H4 (cell line): ENCODE data around the gene PHF14. TPM values are rescaled to one million over a fixed set of nuclear protein-coding genes. Genes with fewer than 3 reads are reported as not detected.
"Not testable (repeated sequence)": the region's sequence is repeated elsewhere in the genome, so short reads cannot be mapped to it uniquely, and the experiment has no call there.

ENCODE experiments used
- DNase-seq: peaks from one replicate; pipeline ENCODE4 v3.0.0-alpha.2; 2015; ENCODE audit warnings: low spot score
- total RNA-seq: library from RNA; depleted of rRNA; stranded (reverse); fragments of >200 nt; shearing (Covaris generic); gene quantifications from 2 replicates; pipeline ENCODE4 v1.2.3, GENCODE V29; 2014; rRNA removed

Gene PHF14, protein sequence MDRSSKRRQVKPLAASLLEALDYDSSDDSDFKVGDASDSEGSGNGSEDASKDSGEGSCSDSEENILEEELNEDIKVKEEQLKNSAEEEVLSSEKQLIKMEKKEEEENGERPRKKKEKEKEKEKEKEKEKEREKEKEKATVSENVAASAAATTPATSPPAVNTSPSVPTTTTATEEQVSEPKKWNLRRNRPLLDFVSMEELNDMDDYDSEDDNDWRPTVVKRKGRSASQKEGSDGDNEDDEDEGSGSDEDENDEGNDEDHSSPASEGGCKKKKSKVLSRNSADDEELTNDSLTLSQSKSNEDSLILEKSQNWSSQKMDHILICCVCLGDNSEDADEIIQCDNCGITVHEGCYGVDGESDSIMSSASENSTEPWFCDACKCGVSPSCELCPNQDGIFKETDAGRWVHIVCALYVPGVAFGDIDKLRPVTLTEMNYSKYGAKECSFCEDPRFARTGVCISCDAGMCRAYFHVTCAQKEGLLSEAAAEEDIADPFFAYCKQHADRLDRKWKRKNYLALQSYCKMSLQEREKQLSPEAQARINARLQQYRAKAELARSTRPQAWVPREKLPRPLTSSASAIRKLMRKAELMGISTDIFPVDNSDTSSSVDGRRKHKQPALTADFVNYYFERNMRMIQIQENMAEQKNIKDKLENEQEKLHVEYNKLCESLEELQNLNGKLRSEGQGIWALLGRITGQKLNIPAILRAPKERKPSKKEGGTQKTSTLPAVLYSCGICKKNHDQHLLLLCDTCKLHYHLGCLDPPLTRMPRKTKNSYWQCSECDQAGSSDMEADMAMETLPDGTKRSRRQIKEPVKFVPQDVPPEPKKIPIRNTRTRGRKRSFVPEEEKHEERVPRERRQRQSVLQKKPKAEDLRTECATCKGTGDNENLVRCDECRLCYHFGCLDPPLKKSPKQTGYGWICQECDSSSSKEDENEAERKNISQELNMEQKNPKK
- total RNA-seq, result 53.1 and 71.6 TPM in 2 replicates

DNA sequence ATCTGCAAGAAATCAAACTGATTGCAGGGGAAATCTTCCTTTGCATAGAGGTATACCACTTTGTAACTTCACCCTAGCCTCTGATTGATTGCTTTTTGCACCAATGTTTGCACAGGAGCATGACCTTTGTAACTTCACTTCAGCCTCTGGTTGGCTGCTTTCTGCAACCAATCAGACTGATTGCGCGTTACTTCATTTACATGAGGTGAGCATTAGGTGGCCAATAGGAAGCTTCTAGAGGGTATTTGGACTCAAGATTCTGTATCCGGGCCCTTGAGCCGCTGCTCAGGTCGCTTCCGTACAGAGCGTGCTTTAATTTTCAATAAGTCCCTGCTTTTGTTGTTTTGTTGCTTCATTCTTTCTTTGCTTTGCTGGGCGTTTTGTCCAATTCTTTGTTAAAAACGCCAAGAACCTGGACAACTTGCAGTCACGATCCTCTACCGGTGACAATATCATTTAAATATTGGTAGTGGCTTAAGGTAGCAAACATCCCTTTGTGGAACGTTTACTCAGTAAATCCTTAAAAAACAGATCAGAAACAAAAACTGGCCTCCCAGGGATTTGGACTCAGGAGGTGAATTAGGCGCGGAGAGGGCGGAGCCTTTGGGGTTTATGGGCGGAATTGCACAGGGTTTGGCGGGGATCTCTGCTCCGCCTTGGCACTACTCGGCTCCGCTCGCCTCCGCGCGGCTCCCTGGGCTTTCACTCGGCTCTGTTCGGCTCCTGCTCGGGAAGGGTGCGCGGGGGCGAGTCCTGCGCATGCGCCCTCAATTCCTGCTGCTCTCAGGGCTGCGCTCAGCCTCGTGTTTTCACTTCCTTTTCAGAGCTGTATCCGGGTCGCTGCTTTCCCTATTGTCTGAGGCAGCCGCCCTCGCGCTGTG is at the start of gene PHF14:
Gene PHF14 (plus strand): TSS at position 812 of the 881 bp plus-strand sequence. CDS start 452 bp downstream, outside the sequence.
- DNase-seq, result peak; percentile 100

DNA sequence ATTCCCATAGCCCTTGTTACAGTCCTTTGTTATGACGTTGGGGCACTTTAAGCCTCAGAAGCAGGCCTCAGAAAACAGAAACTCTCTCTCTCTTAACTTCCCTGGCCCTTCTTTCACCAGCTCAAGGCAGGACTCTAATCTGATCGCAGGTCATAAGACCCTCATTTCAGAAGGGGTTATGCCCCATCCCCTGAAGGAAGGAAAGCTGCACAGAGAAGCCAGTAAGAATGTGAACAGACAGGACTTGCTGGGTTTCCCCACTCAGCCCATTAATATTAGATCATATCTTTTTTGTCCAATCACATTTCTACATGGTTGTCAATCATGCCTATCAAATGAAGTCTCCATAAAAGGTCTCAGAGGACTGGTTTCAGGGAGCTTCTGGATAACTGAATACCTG is 49.3 kb upstream of the PHF14 start:
- no peak for DNase-seq

DNA sequence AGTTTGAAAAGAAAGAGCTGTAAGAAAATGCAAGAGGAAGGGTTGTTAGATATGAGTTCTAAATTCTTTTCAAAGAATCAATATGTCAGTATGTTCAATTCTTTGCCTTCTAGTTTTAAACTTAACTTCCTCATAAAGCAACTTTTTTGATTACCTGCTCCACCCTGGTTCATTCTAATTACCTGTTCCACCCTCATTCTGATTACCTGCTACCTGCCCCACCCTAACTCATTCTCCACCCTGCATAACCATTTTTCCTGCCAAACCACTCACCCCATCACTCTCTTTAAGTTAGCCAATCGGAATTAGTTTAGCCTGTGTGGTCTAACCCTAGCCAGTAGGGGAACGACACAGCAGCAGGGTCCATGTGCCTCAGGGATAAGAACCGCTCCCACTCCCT is 45.5 kb upstream of the PHF14 start:
- DNase-seq, result not testable (repeated sequence)

DNA sequence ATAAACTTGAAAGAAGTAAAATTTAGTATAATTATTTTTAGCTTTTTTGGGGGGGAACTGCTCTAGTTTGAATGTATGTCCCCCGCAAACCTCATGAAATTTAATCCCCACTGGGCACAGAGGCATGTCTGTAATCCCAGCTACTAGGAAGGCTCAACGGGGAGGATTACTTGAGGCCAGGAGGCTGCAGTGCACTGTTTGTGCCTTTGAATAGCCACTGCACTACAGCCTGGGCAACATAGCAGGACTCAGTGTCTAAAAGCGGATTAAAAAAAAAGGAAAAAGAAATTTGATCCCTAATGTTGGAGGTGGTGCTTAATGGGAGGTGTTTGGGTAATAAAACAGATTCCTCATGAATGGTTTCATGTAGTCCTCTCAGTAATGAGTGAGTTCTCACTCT is 43.1 kb upstream of the PHF14 start:
- DNase-seq, result no peak

DNA sequence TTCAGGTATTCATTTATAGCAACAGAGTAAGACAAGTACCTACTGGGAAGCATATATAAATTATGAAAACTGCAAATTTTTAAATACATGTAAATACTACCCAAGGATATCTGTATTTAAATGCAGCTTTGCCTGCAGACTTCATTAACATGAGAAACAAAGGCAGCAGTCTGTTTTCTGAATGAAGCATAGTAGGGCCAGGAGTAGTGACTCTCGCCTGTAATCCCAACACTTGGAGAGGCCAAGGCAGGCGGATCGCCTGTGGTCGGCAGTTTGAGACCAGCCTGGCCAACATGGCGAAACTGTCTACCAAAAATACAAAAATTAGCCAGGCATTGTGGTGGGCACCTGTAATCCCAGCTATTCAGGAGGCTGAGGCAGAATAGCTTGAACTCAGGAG is 42.5 kb upstream of the PHF14 start:
- DNase-seq, result no peak

DNA sequence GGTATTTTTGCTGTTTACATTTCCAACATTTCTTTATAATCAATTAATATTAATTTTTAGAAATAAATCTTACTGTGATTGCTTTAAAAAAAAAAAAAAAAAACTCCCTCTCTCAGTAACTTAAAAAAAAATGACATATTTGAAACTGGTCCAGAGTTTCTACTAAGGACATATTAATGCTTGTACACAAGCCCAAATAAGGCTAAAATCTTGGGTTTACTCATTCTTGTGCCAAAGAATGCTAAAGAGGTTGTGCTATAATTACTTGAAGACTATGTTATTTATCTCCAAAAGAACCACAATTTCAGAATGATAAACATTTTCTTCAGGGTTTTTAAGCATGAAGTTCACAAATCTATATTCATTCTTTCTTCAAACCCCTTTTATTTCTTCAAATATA is 39.4 kb upstream of the PHF14 start:
- DNase-seq, result peak; percentile 53

DNA sequence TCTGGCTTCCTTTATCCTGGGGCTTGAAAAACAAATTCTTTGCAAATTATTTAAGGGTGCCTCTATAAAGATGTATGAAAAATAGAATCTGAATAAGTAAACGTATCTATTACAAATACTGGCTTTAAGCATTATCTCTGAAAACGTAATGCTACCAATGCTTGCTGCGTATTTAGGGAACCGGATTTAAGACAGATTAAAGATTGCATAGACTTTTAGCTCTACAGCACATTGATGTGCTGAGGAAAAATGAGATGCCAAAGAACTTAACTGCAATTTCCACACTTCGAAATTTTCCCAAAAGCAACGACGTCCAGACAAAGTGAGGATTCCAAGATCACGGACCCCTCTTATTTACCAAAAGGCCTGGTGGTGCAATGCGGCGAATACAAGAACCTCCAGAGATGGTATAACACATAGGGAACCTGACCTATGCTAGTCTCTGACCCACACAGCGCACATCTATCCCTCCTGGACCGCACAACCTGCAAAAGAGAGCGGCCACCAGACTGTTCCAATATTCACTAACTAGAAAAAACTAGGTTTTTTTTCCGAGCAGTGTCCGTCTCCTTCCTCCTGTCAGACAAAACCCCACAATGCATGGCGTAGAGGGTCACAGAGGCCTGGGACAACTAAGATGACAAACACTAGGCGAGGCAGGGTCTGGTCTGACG is 34.3 kb upstream of the PHF14 start:
- DNase-seq, result no peak

DNA sequence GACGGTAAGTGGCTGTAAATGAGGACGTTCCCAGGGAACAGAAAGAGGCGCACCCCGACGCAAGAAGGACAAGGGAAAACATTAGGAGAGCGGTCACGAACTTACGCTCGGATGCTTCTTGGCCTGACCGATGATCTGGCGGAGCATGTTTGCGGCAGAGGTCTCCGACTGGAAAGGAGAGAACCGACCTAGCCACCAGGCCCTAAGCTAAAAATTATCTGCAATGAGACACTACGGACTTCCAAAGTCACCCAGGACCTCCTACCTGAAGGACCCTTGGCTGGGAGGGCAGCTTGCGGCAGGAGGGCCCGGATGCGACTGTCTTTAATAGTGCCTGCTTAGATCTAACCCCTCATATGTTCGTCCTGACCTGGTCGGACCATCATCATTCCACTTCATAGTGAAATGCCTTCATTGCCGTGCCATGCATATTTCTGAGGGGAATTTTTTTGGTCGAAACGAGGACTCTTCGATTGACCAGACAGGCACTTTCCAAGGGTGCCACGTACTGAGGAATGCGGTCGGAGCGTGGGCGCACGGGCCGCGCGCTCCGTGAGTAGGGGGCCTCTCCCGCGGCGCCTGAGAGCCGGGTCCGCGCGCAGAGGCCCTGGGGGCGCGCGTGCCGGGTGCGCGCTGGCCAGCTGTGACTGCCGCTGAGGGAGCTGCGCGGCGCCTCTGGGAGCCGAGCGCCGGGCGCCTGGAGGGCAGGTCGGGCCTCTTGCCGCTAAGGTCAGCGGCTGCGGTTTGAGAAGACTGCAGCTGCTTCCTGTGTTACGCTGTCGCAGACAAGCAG is 33.6 kb upstream of the PHF14 start:
- DNase-seq, result peak; percentile 99

DNA sequence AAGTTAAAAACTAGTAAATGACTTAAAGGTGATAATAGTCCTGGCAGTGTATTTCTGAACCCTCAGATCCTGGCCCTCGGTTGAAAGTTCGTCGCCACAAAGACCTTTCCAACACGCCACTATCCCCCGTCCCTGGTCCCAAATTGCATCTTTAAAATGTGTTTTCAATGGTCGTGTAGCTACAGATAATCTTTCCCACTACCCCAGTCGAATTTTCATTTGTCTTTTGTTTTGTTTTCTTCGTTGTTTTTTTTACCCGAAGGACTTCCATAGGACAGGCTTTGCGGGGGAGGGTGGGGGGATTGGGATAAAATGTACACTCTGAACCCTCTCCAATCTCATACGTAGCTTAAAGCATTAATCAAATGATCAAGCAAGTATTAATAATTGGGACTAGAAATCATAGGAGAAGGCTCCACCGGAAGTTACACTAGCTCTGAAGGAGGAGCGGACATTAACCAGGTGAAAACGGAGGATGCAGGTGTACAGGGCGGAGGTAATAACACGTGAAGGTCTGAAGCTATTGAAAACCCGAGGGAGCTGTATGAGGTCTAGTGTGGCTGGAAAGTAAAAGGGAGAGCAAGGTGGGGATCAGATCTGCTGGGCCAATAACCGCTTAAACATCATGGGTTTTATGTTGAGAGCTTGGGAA is 32.8 kb upstream of the PHF14 start:
- no peak for DNase-seq

DNA sequence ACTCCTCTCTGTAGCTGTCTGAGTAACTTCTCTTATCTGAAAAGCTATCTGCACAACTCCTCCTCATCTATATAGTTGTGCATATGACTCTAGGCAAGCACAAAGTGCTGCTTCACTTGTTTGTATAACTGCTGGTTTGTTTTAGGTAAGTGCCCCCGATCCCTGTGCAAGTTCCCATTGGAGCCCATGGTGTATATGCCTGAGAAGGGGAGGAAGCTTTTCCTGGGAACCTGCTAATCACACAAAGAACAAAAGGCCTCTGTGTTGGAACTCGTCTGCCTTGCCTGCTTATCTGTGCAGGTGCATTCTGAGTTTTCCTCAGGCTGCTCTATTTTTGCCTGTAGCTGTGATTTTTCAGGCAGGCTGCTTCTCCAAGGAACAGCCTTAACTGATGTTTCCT is 23.2 kb upstream of the PHF14 start:
- no peak for DNase-seq

DNA sequence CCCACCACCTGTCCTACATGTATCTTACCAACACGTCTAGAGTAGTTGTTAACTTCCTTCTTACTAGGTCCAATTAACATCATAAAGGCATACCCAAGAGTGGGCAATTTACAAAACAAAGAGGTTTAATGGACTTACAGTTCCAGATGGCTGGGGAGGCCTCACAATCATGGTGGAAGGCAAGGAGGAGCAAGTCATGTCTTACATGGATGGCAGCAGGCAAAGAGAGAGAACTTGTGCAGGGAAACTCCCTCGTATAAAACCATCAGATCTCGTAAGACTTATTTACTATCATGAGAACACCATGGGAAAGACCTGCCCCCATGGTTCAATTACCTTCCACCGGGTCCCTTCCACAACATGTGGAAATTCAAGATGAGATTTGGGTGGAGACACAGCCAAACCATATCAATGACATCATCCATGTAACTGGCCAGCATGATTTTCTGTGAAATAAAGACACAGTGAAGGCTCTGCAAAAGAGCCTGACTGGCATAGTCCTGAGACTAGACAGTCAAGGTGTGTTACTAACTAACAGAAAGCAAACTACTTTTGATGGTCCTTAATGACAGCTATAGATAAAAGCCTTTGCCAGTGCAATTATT is 22.6 kb upstream of the PHF14 start:
- not testable (repeated sequence) for DNase-seq

DNA sequence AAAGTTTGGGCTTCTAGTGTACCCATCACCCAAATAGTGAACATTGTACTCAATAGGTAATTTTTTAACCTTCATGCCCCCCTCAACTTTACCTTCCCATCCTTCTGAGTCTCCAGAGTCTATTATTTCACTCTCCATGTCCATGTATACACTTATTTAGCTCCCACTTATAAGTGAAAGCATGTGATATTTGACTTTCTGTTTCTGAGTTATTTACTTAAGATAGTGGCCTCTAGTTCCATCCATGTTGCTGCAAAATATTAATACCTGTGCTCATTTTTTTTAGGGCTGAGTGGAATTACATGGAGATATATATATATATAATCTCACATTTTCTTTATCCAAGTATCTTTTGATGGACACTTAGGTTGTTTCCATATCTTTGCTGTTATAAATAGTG is 21.1 kb upstream of the PHF14 start:
- DNase-seq, result no peak

DNA sequence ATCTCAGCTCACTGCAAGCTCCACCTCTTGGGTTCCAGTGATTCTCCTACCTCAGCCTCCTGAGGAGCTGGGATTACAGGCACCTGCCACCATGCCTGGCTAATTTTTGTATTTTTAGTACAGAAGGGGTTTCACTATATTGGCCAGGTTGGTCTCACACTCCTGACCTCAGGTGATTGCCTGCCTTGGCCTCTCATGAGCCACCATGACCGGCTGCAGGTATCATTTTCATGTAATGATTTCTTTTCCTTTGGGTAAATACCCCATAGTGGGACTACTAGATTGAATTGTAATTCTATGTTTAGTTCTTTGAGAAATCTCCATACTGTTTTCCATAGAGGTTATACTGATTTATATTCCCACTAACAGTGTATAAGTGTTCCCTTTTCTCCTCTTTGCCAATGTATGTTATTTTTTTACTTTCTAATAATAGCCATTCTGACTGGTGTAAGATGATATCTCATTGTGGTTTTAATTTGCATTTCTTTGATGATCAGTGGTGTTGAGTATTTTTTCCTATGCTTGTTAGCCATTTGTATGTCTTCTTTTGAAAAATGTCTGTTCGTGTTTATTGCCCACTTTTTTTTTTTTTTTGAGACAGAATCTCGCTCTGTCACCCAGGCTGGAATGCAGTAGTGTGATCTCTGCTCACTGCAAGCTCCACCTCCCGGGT is 20.5 kb upstream of the PHF14 start:
- not testable (repeated sequence) for DNase-seq

DNA sequence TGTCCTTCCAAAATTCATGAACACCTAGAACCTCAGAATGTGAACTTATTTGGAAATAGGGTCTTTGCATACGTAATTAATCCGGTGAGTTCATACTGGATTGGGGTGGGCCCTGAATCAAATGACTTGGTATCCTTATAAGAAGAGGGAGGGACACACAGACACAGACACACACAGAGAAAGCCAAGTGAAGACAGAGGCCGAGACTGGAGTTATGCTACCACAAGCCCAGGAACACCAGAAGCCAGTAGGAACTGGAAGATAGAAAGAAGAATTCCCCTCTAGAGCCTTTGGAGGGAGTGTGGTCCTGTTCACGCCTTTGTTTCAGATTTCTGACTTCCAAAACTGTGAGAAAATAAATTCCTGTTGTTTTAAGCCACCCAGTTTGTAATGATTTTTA is 17.1 kb upstream of the PHF14 start:
- DNase-seq, result no peak

DNA sequence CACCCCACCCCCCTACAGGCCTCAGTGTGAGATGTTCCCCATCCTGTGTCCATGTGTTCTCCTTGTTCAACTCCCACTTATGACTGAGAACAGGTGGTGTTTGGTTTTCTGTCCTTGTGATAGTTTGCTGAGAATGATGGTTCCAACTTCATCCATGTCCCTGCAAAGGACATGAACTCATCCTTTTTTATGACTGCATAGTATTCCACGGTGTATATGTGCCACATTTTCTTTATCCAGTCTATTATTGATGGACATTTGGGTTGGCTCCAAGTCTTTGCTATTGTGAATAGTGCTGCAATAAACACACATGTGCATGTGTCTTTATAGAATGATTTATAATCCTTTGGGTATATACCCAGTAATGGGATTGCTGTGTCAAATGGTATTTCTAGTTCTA is 13.4 kb upstream of the PHF14 start:
- not testable (repeated sequence) for DNase-seq

DNA sequence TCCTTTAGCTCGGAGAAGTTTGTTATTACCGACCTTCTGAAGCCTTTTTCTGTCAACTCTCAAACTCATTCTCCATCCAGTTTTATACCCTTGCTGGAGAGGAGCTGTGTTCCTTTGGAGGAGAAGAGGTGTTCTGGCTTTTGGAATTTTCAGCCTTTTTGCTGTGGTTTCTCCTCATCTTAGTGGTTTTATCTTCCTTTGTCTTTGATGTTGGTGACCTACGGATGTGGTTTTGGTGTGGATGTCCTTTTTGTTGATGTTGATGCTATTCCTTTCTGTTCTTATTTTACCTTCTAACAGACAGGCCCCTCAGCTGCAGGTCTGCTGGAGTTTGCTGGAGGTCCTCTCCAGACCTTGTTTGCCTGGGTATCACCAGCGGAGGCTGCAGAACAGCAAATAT is 8.7 kb upstream of the PHF14 start:
- DNase-seq, result not testable (repeated sequence)

DNA sequence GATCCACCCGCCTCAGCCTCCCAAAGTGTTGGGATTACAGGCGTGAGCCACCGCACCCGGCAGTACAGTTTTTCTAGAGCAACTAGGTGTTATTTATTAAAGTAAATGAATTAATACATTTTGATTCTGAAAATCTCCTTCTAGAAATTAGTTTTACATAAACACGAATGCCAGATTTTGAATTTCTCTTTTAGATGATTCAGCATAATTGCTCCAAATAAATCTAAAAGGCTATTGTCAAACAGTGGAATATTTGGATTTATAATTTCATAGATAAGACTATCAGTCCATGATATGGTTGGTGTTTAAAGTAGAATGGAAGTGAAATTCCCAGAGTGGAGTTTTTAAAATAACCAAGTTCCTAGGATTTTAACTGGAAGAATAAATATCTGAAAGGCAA is 1.5 kb upstream of the PHF14 start:
- no peak for DNase-seq
